Activated CD8-positive, alpha-beta T cell treated with anti-CD3 and anti-CD28 coated beads, Interleukin-2, amount 10 ng/mL, durations not matched to agents 7 days and 5 days (primary cell): ENCODE measurements around the gene LYST. TPM values are rescaled to one million over a fixed set of nuclear protein-coding genes. Genes with fewer than 3 reads are reported as not detected.
A peak's percentile ranks its signal among the peaks of the same experiment; 100 is the strongest.
"Not testable (repeated sequence)": the region's sequence is repeated elsewhere in the genome, so short reads cannot be mapped to it uniquely, and the experiment has no call there.

Source experiments
- ATAC-seq: fragments of 150-1000 bp; cut with Tn5 transposase; one replicate; pipeline ENCODE4 v1.10.0; 2021; ENCODE audit warnings: moderate library complexity
- CTCF ChIA-PET: fragments of 350-600 bp; sonication (Branson Sonifier 250); formaldehyde crosslinking; loops from one replicate; lab custom pipeline; 2021; ENCODE audit warnings: antibody characterized with exemption; lab: Charles Lee
- POLR2A ChIA-PET: fragments of 350-600 bp; sonication (Branson Sonifier 250); formaldehyde crosslinking; loops from one replicate; lab custom pipeline; 2021; ENCODE audit warnings: antibody characterized with exemption; lab: Charles Lee
- DNase-seq: peaks from one replicate; pipeline ENCODE4 v3.0.0-alpha.2; 2020
- H3K27ac Mint-ChIP-seq: one replicate; pipeline ENCODE4 v1.8.0; 2021; ENCODE audit warnings: mild to moderate bottlenecking, mixed read lengths
- H3K27me3 Mint-ChIP-seq: one replicate; pipeline ENCODE4 v1.8.0; 2021; ENCODE audit warnings: low read depth, mixed read lengths
- H3K36me3 Mint-ChIP-seq: one replicate; pipeline ENCODE4 v1.8.0; 2021; ENCODE audit warnings: low read depth, mixed read lengths
- H3K4me1 Mint-ChIP-seq: one replicate; pipeline ENCODE4 v1.8.0; 2021; ENCODE audit warnings: low read depth, mixed read lengths
- H3K4me3 Mint-ChIP-seq: one replicate; pipeline ENCODE4 v1.8.0; 2021; ENCODE audit warnings: mild to moderate bottlenecking, mixed read lengths
- H3K9me3 Mint-ChIP-seq: one replicate; pipeline ENCODE4 v1.8.0; 2022; ENCODE audit warnings: mixed read lengths; ENCODE audit not compliant: insufficient read depth
- total RNA-seq, 2 experiments: library from RNA; stranded (reverse); gene quantifications; one replicate each; pipeline ENCODE4 v1.2.3, GENCODE V29; 2021

The LYST gene, protein sequence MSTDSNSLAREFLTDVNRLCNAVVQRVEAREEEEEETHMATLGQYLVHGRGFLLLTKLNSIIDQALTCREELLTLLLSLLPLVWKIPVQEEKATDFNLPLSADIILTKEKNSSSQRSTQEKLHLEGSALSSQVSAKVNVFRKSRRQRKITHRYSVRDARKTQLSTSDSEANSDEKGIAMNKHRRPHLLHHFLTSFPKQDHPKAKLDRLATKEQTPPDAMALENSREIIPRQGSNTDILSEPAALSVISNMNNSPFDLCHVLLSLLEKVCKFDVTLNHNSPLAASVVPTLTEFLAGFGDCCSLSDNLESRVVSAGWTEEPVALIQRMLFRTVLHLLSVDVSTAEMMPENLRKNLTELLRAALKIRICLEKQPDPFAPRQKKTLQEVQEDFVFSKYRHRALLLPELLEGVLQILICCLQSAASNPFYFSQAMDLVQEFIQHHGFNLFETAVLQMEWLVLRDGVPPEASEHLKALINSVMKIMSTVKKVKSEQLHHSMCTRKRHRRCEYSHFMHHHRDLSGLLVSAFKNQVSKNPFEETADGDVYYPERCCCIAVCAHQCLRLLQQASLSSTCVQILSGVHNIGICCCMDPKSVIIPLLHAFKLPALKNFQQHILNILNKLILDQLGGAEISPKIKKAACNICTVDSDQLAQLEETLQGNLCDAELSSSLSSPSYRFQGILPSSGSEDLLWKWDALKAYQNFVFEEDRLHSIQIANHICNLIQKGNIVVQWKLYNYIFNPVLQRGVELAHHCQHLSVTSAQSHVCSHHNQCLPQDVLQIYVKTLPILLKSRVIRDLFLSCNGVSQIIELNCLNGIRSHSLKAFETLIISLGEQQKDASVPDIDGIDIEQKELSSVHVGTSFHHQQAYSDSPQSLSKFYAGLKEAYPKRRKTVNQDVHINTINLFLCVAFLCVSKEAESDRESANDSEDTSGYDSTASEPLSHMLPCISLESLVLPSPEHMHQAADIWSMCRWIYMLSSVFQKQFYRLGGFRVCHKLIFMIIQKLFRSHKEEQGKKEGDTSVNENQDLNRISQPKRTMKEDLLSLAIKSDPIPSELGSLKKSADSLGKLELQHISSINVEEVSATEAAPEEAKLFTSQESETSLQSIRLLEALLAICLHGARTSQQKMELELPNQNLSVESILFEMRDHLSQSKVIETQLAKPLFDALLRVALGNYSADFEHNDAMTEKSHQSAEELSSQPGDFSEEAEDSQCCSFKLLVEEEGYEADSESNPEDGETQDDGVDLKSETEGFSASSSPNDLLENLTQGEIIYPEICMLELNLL (N-terminal part only)
- total RNA-seq, result 10 to 100 TPM; 26.2 to 28.6 TPM

DNA sequence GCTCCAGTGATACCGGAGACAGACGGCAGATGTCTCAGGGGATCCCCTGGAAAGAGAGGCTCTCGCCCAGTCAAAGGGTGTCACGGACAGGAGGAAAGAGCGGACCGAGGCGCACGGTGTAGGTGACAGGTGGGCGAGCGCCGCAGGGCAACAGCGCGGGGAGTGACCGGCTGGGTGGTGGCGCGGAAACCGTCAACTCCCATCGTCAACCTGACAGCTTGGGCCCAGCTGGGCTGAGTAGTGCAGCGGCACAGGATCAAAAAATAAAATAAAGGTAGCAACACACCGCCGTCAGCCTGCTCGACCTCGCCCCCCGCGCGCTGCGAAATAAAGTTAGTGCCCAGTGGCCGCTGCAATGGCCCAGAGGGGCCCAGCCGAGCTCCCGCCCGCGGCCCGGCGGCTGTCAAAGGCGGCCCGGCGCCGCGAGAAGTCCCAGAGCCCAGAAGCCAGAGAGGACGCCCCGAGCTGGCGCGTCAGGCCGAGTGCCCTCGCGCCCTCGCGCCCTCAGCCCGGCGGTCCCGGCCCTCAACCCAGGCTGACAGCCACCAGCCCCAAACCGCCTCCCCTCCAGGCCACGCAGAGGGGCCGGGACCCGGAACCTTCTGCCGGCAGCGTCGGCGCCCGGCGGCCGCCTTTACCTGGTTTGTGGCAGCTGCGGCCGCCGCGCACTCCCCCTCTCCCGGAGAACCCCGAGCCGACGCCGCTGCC is at the start of gene LYST:
Gene LYST, minus strand, starts transcription at position 702 of the 708 bp plus-strand sequence. CDS start 36,489 bp downstream, outside the sequence.
- Mint-ChIP-seq H3K4me1 (peaks cover 45% of the 10 kb centered on the region), H3K27me3 (no peaks in the 10 kb centered on the region), H3K4me3 (peak within 1 kb of the TSS; percentile 86), H3K9me3 (no peaks in the 10 kb centered on the region), H3K36me3 (peaks cover 14% of the 10 kb centered on the region), H3K27ac (peak within 1 kb of the TSS; percentile 96)
- ChIA-PET CTCF (interaction anchor here (0.7 to 9.6 kb wide), 39 partner anchors 8 to 362 kb away, joined by 3 to 190 read pairs (median 5); no protein-coding TSS in a partner anchor), POLR2A (interaction anchor here (0.6 to 4.8 kb wide), 21 partner anchors 8 to 133 kb away, joined by 3 to 65 read pairs (median 4); no protein-coding TSS in a partner anchor)
- peak; percentile 76 for DNase-seq
- ATAC-seq, result peak; percentile 61

DNA sequence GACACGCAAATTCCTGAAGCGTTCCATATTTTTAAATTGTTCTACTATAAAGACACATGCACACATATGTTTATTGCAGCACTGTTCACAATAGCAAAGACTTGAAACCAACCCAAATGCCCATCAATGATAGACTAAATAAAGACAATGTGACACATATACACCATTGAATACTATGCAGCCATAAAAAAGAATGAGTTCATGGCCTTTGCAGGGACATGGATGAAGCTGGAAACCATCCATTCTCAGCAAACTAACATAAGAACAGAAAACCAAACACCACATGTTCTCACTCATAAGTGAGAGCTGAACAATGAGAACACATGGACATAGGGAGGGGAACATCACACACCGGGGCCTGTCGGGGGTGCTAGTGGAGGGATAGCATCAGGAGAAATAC is 48.8 kb upstream of the LYST start:
- CTCF ChIA-PET, result interaction anchor here (1.0 kb wide), 1 partner anchor 56 kb away, joined by 3 read pairs; no protein-coding TSS in a partner anchor
- H3K4me1 Mint-ChIP-seq, result peaks cover 17% of the 10 kb centered on the region
- H3K27me3 Mint-ChIP-seq, ATAC-seq, H3K27ac Mint-ChIP-seq, H3K9me3 Mint-ChIP-seq, POLR2A ChIA-PET, DNase-seq, H3K36me3 Mint-ChIP-seq, H3K4me3 Mint-ChIP-seq: not testable (repeated sequence)

DNA sequence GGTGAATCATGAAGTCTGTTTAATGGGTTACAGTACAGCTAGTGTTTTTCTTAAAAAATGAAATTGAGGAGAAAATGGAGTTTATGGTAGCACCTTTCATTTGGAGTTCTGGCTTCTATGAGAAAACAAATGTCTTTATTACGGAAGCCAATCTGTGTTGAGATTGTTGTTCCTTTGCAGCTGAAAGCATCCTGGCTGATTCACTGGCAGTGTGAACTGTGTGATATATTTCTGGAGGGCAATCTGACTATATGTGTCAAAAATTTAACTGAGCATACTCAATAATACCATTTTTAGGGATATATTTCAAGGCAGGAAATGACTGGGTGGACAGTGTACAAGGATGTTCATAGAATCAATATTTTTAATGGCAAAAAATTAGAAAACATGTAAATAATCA is 46.6 kb upstream of the LYST start:
- DNase-seq (no peak), ATAC-seq (no peak)
- Mint-ChIP-seq H3K27me3 (no peaks in the 10 kb centered on the region), H3K4me1 (peaks cover 18% of the 10 kb centered on the region), H3K4me3 (no peak overlapping the region), H3K27ac (no peak overlapping the region), H3K9me3 (no peaks in the 10 kb centered on the region), H3K36me3 (no peaks in the 10 kb centered on the region)
- ChIA-PET POLR2A (no interaction called here), CTCF (no interaction called here)

DNA sequence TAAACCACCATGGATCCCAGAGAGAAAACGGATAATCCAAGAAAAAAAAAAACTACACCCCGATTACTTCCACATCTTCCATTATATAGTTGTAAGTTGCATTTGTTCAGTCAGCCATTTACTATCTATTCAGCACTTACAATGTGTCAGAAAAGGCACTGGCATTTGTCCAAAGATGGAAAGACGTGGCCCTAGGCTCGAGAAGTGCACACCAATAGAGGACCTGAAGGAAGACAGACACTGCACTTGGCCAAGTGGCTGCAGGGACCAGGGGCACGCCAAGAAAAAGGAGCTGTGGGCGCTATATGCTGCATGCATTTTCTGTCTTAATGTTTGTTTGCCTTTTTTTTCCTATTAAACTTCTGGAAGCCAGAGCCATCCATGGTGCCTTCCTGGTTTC is 45.2 kb upstream of the LYST start:
- ATAC-seq (no peak), DNase-seq (no peak)
- H3K4me3 Mint-ChIP-seq, result no peak overlapping the region
- no peaks in the 10 kb centered on the region for H3K27me3 Mint-ChIP-seq
- H3K36me3 Mint-ChIP-seq, result no peaks in the 10 kb centered on the region
- H3K27ac Mint-ChIP-seq, result no peak overlapping the region
- CTCF ChIA-PET, result interaction anchor here (1.8 kb wide), 1 partner anchor 60 kb away, joined by 6 read pairs; no protein-coding TSS in a partner anchor
- peaks cover 16% of the 10 kb centered on the region for H3K4me1 Mint-ChIP-seq
- H3K9me3 Mint-ChIP-seq, result no peaks in the 10 kb centered on the region
- POLR2A ChIA-PET, result no interaction called here

DNA sequence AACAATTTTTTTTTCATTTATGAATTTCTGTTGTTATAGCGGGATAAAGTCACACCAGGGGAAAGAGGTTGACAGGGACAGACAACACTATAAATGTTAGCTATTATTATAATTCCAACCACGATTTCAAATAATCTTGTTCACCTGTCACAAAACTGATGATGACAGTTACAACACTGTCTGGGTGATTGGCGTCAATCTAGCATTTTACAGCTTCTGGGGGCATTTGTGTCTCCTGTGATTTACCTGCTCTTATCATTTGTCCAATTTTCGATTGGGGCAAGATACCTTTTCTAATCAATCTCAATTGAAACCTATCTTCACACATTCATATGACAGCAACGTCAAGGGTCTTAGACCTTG is 44.6 kb upstream of the LYST start:
- peaks cover 16% of the 10 kb centered on the region for H3K4me1 Mint-ChIP-seq
- ChIA-PET CTCF (interaction anchor here (0.9 to 1.8 kb wide), 3 partner anchors 19 to 1452 kb away, joined by 3 to 6 read pairs (median 3); no protein-coding TSS in a partner anchor), POLR2A (no interaction called here)
- H3K36me3 Mint-ChIP-seq, result no peaks in the 10 kb centered on the region
- H3K27me3 Mint-ChIP-seq, result no peaks in the 10 kb centered on the region
- no peak overlapping the region for H3K4me3 Mint-ChIP-seq
- ATAC-seq (no peak), DNase-seq (no peak)
- no peak overlapping the region for H3K27ac Mint-ChIP-seq
- H3K9me3 Mint-ChIP-seq, result no peaks in the 10 kb centered on the region

DNA sequence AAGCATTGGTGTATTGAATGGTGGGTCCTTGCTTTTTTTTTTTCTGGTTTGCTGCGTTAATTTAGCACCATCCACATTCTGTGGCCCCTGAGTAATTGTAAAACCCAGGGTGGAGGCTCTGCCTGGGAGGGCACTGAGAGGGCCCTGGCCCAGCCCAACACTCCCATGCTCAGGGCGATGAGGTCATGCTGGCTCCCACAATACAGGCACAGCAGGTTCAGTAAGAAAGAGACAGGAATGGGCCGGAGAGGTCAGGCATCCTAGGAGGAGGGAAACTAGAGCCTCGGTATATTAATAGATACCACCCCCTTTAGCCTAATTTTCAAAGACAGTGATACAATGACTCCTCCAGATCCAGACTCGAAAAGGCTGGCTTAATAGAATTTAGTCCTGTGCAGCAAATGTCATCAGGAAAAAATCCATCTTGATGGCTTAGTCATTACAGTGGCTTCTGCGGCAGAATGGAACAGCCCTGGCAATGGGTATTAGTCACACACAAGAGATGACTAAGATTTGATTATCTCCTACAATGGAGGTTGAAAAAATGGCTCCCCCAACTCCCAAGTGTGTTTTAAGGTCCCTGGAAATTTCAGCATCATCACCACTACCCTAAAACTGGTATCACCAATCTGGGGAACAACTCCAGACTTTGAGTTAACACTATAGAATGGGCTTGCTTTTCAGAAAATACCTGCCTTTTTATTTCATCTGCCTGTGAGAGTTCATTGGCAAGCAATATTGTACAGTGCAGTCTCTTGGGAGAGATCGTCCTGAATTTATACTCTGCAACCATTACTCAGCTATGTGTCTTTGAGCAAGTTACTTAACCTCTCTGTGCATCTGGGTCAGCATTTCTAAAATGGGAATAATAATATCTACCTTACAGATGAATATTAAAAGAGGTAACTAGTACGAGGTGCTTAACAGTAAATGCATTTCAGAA is 43.9 kb upstream of the LYST start:
- Mint-ChIP-seq H3K27ac (no peak overlapping the region), H3K27me3 (no peaks in the 10 kb centered on the region), H3K36me3 (no peaks in the 10 kb centered on the region), H3K9me3 (no peaks in the 10 kb centered on the region), H3K4me3 (no peak overlapping the region), H3K4me1 (peaks cover 16% of the 10 kb centered on the region)
- CTCF ChIA-PET, result interaction anchor here (0.9 to 1.8 kb wide), 3 partner anchors 18 to 1452 kb away, joined by 3 to 6 read pairs (median 3); no protein-coding TSS in a partner anchor
- ATAC-seq (peak; percentile 60), DNase-seq (no peak)
- POLR2A ChIA-PET, result no interaction called here

DNA sequence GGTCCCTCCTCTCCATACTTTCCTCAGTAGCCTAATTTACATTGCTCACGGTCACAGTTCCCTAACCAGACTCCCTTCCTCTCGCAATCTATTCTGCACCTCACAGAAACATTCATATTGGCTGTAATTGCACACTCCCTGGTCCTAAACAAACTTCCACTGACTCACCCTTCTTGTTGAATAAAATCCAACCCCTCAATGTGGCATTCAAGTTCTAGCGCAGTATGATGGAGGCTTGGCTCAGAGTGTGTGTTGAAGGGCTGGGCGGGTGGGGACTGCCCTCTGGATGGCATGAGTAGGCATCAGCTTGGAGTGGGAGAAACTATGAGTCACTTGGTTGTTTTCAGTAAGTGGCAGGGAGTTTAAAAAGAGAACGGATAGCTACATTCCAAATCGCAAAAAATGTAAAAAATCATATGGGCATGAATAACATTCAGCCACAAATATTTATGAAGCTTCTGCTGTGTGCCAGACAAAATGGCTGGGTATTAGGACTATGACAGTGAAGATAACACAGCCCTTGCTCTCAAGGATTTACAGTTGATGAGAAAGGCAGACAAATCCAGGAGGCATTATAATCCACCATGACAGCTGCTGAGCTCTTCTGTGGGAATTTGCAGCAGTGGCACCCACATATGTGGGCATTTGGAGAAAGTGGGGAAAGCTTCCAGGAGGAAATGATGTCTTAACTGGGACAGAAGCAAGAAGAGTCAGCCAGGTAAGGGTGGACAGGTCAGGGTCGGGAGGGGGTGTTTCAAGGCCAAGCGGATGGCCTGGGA is 42.2 kb upstream of the LYST start:
- POLR2A ChIA-PET, result interaction anchor here (1.2 kb wide), 1 partner anchor 10 kb away, joined by 3 read pairs; no protein-coding TSS in a partner anchor
- no peak for ATAC-seq
- no peak overlapping the region for H3K27ac Mint-ChIP-seq
- no peak for DNase-seq
- peaks cover 1% of the 10 kb centered on the region for H3K36me3 Mint-ChIP-seq
- peaks cover 16% of the 10 kb centered on the region for H3K4me1 Mint-ChIP-seq
- H3K9me3 Mint-ChIP-seq, result no peaks in the 10 kb centered on the region
- no peaks in the 10 kb centered on the region for H3K27me3 Mint-ChIP-seq
- no peak overlapping the region for H3K4me3 Mint-ChIP-seq
- CTCF ChIA-PET, result interaction anchor here (0.9 kb wide), 1 partner anchor 63 kb away, joined by 3 read pairs; no protein-coding TSS in a partner anchor

DNA sequence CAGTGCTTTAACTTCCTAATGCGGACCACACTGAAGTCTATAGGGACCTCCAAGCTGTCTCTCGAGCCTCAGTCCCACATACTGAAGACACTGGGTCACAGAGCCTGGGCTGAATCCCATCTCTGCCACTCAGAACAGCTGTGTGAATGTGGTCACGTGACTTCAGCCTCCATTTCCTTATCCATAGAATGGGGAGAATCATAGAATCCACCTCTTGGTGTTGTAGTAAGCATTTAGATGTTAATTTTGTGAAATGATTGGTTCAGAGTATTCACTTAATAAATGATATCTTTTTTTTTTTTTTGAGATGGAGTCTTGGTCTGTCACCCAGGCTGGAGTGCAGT is 41.2 kb upstream of the LYST start:
- H3K4me3 Mint-ChIP-seq, result no peak overlapping the region
- no peaks in the 10 kb centered on the region for H3K9me3 Mint-ChIP-seq
- ATAC-seq (no peak), DNase-seq (no peak)
- H3K36me3 Mint-ChIP-seq, result peaks cover 2% of the 10 kb centered on the region
- H3K4me1 Mint-ChIP-seq, result peaks cover 16% of the 10 kb centered on the region
- H3K27me3 Mint-ChIP-seq, result no peaks in the 10 kb centered on the region
- POLR2A ChIA-PET, result no interaction called here
- H3K27ac Mint-ChIP-seq, result no peak overlapping the region
- CTCF ChIA-PET, result interaction anchor here (1.3 to 3.5 kb wide), 2 partner anchors 21 to 64 kb away, joined by 3 to 16 read pairs; no protein-coding TSS in a partner anchor

DNA sequence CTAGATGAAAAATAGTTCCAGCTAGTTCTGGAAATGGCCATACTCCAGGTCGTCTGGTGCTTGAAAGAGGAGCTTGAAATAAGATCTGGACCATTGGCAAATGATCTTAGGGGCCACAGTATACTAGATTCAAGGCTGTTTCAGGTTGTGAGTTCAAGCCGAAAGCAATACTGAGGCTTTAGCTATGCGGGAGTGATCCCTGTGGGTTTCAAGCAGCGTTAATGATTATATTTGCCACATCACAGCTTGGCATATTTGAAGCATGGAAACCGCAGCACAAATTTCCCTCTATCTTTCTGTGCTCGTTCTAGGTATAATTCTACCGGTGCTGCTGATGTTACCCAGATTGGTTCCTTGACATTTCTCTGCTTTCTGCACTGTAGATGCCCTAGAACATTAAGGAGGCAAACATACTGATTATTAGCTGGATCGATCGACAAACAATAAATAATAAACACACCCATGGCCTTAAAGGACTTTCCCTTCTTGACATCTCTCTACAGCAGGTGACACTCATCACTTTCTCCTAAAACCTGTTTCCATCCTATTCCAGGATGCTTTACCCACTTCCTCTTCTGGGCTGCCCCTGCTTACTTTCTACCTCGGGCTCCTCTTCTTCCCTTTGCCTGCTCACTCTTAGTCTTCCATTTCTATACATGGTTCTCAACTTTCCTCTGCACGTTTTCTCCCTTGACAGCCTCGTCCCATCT is 40.6 kb upstream of the LYST start:
- no peak overlapping the region for H3K27ac Mint-ChIP-seq
- POLR2A ChIA-PET, result interaction anchor here (0.8 to 1.2 kb wide), 2 partner anchors 15 to 29 kb away, joined by 3 read pairs; no protein-coding TSS in a partner anchor
- peaks cover 2% of the 10 kb centered on the region for H3K36me3 Mint-ChIP-seq
- ATAC-seq (no peak), DNase-seq (no peak)
- H3K4me3 Mint-ChIP-seq, result no peak overlapping the region
- CTCF ChIA-PET, result interaction anchor here (1.3 to 3.5 kb wide), 3 partner anchors 22 to 64 kb away, joined by 3 to 16 read pairs (median 6); no protein-coding TSS in a partner anchor
- no peaks in the 10 kb centered on the region for H3K9me3 Mint-ChIP-seq
- H3K27me3 Mint-ChIP-seq, result no peaks in the 10 kb centered on the region
- peaks cover 16% of the 10 kb centered on the region for H3K4me1 Mint-ChIP-seq
